Superior temporal gyrus (tissue), 1 donor: ENCODE data around the gene PDZRN4.
"Not testable (repeated sequence)": the region's sequence is repeated elsewhere in the genome, so short reads cannot be mapped to it uniquely, and the experiment has no call there.

Source experiments
- DNase-seq: peaks from one replicate; pipeline ENCODE4 v3.0.0-alpha.2; 2016; ENCODE audit errors: extremely low spot score

Gene PDZRN4

DNA sequence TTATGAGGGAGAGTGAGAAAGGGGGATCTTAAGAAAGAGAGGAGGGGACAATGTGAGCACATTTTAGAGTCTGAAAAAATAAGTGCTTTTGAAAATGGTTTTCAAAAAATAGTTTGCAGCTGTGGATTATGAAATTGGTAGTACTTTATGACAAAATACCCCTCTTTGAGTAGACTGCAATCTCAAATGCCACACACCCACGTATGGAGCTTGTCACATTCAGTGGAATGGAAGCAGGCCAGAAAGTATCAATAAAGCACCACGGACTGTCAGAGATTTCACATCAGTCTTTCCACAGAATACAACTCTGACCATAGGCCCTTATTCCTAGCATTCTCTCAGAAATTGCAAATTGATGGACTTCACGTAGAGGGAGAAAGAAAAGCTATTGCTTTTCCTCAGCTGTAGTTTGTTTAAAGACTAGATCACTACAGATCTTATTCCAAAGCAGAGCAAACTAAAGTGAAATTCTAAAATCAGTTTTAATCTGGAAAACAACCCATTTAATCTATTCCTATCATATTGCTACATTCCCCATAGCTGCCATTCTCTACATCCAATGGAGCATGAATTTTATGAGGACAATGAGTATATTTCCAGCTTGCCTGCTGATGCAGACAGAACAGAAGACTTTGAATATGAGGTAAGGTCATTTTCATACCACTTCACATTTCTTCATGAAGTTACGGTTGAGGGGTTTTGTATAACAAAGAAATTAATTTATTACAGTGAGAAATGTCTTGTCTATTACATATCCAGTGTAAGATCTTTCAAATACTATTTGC is 321.3 kb downstream of the PDZRN4 start:
- DNase-seq: no peak

DNA sequence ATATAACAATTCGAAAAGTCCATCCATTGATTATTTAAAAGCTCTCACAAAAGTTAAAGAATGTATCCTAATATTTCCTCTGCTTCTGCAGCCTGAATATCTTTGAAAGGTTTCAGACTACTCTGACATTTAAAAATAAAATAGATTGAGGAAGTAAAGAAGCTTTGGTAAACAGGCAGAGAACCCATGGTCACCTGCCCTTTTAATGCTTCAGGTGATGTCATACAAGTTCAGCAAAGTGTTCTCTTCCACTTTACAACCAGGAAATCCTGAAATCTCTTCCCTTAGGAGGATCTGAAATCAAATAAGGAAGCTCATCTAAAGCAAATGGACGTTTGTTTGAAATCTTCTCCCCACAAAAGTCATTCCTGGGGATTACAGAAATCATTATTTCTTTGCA is 322.4 kb downstream of the PDZRN4 start:
- no peak for DNase-seq

GRCh38 chr12:41511247-41511646 is 323.1 kb downstream of the PDZRN4 start:
- DNase-seq: no peak

DNA sequence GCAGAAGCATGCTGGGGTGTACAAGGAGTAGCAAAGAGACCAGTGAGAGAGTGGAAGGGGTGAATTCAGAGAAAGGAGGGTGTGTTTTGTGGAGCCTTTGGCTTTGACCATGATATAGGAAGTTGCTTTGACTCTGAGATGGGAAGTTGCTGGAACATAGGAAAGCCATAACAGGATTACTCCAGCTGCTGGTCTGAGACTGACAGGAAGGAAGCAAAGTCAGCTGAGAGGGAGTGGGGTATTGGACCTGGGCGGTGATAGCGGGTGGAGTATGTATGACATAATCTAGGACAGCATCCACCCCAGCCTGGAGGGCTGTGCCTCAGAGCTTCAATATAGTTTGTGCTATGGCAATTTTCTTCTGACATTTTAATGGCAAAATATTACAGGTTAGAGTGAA is 324.4 kb downstream of the PDZRN4 start:
- DNase-seq: no peak

DNA sequence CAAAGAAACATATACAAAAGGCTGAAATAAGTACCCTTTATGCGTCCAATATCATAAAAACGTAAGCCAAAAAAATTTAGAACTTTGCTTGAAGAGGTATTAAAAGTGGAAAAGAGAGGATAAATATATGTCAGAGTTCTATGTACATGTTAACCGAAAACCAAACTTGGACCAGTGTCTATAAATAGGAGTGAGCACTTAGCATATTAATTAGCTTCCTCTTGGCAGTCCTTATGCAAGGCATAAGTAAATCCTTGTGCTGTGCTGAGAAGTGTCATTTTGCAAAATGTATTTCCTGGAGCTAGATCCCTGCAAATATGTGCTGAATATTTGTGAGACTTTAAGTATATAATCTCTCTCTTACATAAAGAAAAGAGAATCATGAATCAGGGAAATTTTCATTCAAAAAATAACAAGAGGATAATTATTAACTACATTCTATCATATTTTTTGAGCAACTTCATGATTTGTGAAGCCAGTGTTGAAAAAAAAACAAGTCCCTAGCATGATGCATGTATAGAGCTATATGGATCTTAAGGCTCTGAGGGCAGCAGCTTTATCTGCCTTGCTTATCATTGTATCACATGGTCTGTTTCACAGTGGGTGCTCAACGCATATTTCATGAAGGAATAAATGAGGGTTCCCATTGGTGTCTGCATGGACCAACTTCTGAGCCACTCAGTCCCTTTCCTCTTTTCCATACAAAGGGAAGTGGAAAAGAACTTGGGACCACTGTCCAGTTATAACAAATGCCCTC is 326.1 kb downstream of the PDZRN4 start:
- peak; percentile 53 for DNase-seq

- no peak for DNase-seq
These were observed 326.8 kb downstream of the PDZRN4 start for GRCh38 chr12:41514907-41515306.

DNA sequence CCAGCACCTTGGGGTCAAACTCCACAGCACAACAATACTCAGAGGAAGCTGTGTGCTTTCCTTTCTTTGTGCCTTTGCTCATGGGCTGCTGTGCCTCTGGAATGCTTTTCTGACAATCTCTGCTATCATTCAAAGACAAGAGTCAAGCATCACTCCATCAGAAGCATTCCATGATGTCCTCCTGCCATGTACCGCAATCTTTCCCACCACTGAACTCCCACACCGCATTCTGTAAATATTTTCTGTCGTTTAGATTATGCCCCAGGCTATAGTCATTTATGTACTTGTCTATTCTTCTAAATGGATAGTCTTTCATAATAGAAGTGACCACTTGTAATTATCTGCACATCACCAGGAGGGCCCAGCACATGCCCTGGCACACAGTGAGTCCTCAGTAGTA is 327.8 kb downstream of the PDZRN4 start:
- no peak for DNase-seq

DNA sequence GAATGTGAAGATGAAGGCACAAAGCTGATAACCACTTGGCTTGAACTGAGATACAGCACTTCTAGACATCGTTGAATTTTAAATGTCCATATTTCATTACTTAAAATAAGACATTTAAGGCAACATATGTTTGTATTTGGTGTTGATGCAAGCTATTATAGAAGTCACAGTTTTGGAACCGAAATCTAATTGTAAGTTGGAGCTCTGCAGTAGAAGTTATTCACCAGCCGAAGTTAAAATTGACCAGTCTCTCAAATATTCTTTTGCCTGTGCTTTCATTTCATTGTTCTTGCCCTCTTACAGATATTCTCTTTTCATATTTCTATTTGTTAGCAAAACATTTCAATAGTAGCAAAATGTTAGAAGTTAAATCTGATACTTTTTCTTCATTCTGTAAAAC is 332.7 kb downstream of the PDZRN4 start:
- no peak for DNase-seq

DNA sequence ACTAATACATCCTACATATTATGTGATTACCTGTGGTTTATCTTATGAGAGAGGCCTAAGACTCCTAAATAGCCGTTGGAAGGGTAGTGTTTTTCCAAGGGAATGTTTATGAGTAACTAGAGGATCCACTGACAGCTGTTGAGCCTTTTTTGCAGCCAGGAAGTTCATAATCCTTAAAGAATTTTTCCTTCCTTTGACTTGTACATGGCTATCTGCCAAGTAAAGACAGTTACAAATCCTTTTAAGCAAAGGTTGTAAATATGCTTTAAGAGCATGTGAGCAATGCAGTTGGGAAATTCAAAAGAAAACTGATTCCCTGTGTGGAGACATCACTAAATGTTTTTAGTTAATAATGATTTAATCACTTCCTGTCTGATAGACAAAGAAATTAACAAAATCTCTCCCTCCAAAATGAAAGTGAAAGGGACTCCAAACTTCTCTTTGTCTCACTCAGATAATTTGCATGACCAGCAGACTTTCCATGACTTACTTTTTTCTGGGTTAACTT is 333.8 kb downstream of the PDZRN4 start:
- DNase-seq: no peak

GRCh38 chr12:41527062-41527461 is 338.9 kb downstream of the PDZRN4 start:
- no peak for DNase-seq

DNA sequence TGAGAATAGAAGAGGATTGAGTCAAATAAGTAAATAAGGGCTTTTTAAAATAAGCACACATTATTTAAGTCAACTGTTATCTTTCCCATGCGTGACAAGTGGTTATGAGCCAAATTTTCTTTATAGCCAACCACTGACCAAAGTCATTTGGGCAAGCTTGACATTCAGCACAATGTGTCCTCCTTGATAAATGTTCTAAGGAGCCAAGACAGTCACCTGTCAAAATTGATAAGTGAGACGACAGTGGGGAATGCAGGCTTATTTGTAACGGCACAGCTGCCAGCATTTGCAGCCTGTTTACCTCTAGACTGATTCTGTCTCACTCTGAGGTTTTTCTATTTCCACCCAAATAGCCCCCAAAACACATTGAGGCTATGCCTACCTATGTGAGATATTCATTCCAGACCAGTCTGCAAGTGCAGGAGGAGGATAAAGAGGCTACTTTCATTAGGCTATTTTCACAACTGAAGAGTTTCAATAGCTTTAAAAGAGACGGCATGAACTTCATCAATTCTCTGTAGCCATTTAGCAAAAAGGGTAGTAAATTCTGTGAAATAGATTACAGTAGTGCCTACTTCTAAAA is 339.5 kb downstream of the PDZRN4 start:
- no peak for DNase-seq

GRCh38 chr12:41528874-41529273 is 340.8 kb downstream of the PDZRN4 start:
- no peak for DNase-seq

- DNase-seq: no peak
These were observed 342.3 kb downstream of the PDZRN4 start for GRCh38 chr12:41530441-41530840.

- peak; percentile 66 for DNase-seq
These were observed 343.2 kb downstream of the PDZRN4 start for GRCh38 chr12:41531147-41531829.

DNA sequence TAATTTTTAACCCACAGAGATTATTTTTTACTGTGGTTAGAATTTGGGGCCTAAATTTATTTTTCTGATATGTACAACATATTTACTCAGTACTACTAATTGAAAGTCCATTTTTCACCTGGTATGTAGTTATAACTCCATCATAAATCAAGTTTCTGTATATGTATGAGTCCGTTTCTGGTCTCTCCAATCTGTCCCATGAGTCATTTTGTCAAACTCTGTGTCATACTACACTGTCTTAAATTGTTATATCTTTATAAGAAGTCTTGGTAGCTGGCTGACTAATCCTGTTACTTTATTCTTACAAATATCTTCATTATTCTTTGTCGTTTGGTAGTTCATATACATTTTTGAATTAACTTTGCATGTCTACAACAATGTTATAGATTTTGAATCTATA is 344.0 kb downstream of the PDZRN4 start:
- DNase-seq: no peak

DNA sequence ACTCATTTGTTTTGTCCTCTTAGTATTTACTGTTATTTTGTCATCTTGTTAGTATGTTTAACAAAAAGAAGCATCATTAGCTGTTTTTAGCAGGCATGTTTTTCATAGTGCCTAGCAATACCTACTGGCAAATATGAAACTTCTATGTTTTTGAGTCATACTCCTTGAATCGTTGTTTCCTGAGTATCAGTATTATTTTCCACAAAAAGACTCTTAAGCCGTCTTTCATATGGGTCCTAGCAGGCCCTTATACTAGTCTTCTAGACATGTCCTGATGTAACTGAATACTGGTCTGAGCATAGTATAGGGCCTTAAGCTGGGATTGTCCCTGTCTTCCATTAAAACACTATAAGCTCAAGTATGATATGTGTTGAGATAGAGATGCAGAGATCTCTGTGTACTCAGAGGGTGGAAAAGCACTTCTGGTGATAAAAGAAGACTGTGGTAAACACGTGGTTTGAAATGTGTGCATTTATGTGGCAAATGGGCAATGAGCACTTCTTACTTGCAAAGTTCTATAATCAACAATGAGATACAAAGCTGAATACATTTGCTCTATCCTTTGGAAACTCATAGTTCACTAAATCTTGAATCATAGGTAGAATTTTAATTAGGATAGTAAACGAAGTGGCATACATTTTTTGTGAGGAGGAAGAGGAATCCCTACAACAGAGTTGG is 348.8 kb downstream of the PDZRN4 start:
- no peak for DNase-seq

GRCh38 chr12:41537522-41537921 is 349.4 kb downstream of the PDZRN4 start:
- no peak for DNase-seq

DNA sequence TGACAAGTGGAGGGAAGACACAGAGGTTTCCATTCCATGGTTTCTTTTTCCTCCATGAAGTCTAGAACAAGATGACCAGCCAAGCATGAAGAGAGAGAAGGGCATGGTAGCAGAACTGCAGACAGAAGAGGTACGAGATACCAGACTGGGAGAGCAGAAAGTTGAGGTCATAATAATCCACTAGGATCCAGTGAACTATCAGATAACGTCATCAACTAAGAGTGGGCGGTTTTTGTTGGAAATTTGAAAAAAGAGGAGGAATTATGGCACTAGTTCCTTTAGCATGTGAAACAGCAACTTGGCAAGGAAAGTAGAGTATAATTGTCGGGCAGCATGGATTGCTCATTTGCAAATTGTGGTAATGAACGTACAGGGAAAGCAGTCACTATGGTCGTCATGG is 357.6 kb downstream of the PDZRN4 start:
- no peak for DNase-seq

- DNase-seq: not testable (repeated sequence)
These were observed 359.0 kb downstream of the PDZRN4 start for GRCh38 chr12:41547071-41547470.

DNA sequence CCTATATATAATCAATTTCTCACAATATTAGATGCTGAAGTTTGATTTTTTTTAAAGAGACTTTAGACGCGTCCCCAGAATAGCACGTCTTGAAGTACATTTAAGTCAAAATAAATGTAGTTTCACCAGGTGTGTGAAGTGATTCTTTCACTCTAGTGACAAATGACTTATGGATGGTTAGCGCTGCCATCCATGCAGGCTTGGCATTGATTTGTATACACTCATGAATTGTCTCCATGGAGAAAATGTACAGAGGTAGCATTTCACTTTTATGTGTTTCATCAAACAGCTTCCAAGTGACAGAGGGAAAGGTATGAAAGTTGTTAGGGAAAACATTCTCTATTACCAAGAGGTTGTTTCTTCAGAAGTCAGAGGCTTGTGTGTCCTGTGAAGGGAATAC is 360.8 kb downstream of the PDZRN4 start:
- no peak for DNase-seq

GRCh38 chr12:41552588-41552987 is 364.5 kb downstream of the PDZRN4 start:
- DNase-seq: no peak

DNA sequence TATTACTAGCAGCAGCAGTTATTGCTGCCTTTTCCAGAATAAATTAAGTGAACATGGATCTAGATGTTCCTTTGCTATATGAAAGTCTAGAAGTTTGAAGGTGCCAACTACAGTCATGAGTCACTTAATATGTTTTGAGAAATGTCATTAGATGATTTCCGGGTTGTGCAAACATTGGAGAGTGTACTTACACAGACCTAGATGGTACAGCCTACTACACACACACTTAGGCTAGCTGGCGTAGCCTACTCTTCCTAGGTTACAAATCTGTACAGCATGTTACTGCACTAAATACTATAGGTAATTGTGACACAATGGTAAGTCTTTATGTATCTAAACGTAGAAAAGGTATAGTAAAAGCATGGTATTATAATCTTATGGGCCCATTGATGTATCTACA is 368.1 kb downstream of the PDZRN4 start:
- no peak for DNase-seq
